ENCODE data around the gene CSTF2T. TPM values are rescaled to one million over a fixed set of nuclear protein-coding genes. Genes with fewer than 3 reads are reported as not detected.

Gene CSTF2T
- total RNA-seq, 1 experiment from 2014 or later = 42.1 TPM

DNA sequence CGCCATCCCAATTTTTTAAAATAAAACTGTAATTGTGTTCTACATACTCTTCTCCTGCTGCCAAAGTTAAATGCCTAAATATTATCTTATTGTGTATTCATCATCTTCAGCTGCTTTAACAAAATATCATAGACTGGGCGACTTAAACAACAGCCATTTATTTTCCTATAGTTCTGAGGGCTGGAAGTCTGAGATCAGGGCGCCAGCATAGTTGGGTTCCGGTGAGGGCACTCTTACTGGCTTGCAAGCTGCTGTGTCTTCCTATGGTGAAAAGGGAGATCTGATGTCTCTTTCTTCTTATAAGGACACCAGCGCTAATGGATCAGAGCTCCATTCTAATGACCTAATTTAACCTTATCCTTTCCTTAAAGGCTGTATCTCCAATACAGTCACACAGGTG is 30.4 kb downstream of the CSTF2T start:
- Histone ChIP-seq H3K14ac (ENCODE audit: insufficient read depth, low read length) (no peak overlapping the region), H4K8ac (replicated peaks; ENCODE audit: insufficient read length, low read depth, low read length) (no peak overlapping the region), H3K4me1 (ENCODE audit: insufficient read depth, low read length) (no peaks in the 10 kb centered on the region), H2BK5ac (ENCODE audit: insufficient read length, low read length) (no peak overlapping the region), H4K20me1 (ENCODE audit: control insufficient read depth, insufficient read depth, insufficient read length) (no peaks in the 10 kb centered on the region), H3K23ac (ENCODE audit: insufficient read length, low read depth, low read length) (no peak overlapping the region), H2BK120ac (ENCODE audit: low read depth, low read length, poor library complexity, severe bottlenecking) (no peak overlapping the region), H3K18ac (ENCODE audit: insufficient read length, low read depth, low read length) (no peak overlapping the region), H3K27ac (ENCODE audit: insufficient read length, low read depth, low read length) (no peak overlapping the region), H2AFZ (ENCODE audit: low read length) (no peak overlapping the region), H3K27me3 (ENCODE audit: insufficient read depth, low read length) (no peaks in the 10 kb centered on the region), H2BK12ac (ENCODE audit: insufficient read length, low read depth, low read length) (no peak overlapping the region), H4K5ac (ENCODE audit: insufficient read length, low read depth, low read length) (no peak overlapping the region), H3K4me2 (ENCODE audit: insufficient read depth, insufficient read length, low read length) (no peak overlapping the region), H3K79me1 (ENCODE audit: insufficient read depth, low read depth, low read length, poor library complexity, severe bottlenecking) (no peaks in the 10 kb centered on the region), H3K9ac (ENCODE audit: extremely low read depth, insufficient read length, low read length) (no peak overlapping the region), H3K9me3 (ENCODE audit: control insufficient read depth, low read depth, low read length) (no peaks in the 10 kb centered on the region), H4K91ac (ENCODE audit: insufficient read length, low read depth, low read length) (no peak overlapping the region), H2BK20ac (ENCODE audit: low read depth, low read length, poor library complexity, severe bottlenecking) (no peak overlapping the region), H3K56ac (ENCODE audit: insufficient read length, low read depth, low read length) (no peak overlapping the region), H3K23me2 (ENCODE audit: insufficient read length, low read depth, low read length, poor library complexity, severe bottlenecking) (no peaks in the 10 kb centered on the region), H3K79me2 (ENCODE audit: insufficient read depth, low read length) (no peaks in the 10 kb centered on the region), H2BK15ac (ENCODE audit: low read depth, low read length) (no peak overlapping the region), H3K4ac (ENCODE audit: low read depth, low read length) (no peak overlapping the region), H3T11ph (ENCODE audit: low read length) (no peak overlapping the region), H2AK5ac (ENCODE audit: insufficient read length, low read length) (no peak overlapping the region)
- Mint-ChIP-seq H3K9me3 (peaks cover 11 to 12% of the 10 kb centered on the region in 2 experiments; a peak in 4 of 5 replicates), H3K36me3 (ENCODE audit: insufficient read depth in 1 of 3, low read depth in 3 of 3) (peaks cover 0 to 15% (median 0%) of the 10 kb centered on the region in 3 experiments; a peak in 2 of 7 replicates), H3K4me1 (peaks cover 0 to 4% of the 10 kb centered on the region in 2 experiments; a peak in 2 of 4 replicates), H3K4me3 (no peak overlapping the region), H3K27ac (no peak overlapping the region), H3K27me3 (ENCODE audit: low read depth) (no peaks in the 10 kb centered on the region)
- DNase-seq = no peak
- WGBS (ENCODE audit: extremely low coverage, insufficient read length, low lambda C conversion rate) = no CpG with 5 or more reads among the region's 5 CpGs
- TF ChIP-seq, protein P1, sequence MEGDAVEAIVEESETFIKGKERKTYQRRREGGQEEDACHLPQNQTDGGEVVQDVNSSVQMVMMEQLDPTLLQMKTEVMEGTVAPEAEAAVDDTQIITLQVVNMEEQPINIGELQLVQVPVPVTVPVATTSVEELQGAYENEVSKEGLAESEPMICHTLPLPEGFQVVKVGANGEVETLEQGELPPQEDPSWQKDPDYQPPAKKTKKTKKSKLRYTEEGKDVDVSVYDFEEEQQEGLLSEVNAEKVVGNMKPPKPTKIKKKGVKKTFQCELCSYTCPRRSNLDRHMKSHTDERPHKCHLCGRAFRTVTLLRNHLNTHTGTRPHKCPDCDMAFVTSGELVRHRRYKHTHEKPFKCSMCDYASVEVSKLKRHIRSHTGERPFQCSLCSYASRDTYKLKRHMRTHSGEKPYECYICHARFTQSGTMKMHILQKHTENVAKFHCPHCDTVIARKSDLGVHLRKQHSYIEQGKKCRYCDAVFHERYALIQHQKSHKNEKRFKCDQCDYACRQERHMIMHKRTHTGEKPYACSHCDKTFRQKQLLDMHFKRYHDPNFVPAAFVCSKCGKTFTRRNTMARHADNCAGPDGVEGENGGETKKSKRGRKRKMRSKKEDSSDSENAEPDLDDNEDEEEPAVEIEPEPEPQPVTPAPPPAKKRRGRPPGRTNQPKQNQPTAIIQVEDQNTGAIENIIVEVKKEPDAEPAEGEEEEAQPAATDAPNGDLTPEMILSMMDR (conservative IDR thresholded peaks at IDR 0.05) = no peak
